CD14-positive monocyte (primary cell): ENCODE measurements around the gene PPM1F. TPM values are rescaled to one million over a fixed set of nuclear protein-coding genes. Genes with fewer than 3 reads are reported as not detected.

Experiments used
- DNase-seq, 3 donors: peaks; one replicate each; pipeline ENCODE4 v3.0.0-alpha.2; 2011 to 2022
- H2AFZ ChIP-seq: 2 replicates; pipeline ENCODE4 v1.6.0; 2012; ENCODE audit warnings: mild to moderate bottlenecking, low read depth, low read length, inconsistent platforms; ENCODE audit not compliant: insufficient read depth, poor library complexity, severe bottlenecking
- H3K27ac ChIP-seq, 2 donors: 1 replicate in 1 of 2; 2 replicates in 1 of 2; pipeline ENCODE4 v1.5.1; 2012 to 2013; ENCODE audit warnings: low read length in 2 of 2, control low read depth in 1 of 2, inconsistent platforms in 1 of 2, low read depth in 1 of 2, mild to moderate bottlenecking in 1 of 2
- H3K27me3 ChIP-seq, 2 donors: one replicate each; pipeline versions ENCODE4 v1.6.0 to v1.6.1; 2011 to 2013; ENCODE audit warnings: low read length in 2 of 2; ENCODE audit not compliant: control insufficient read depth in 2 of 2, insufficient read depth in 2 of 2
- H3K36me3 ChIP-seq, 2 donors: replicated peaks in 1 of 2; 1 replicate in 1 of 2; 2 replicates in 1 of 2; pipeline versions ENCODE4 v1.5.1 to v1.6.1; 2012 to 2013; ENCODE audit warnings: low read length in 2 of 2, control low read depth in 1 of 2, inconsistent platforms in 1 of 2, mild to moderate bottlenecking in 1 of 2; ENCODE audit not compliant: insufficient read depth in 2 of 2, control insufficient read depth in 1 of 2
- H3K4me1 ChIP-seq, 2 donors: 1 replicate in 1 of 2; 2 replicates in 1 of 2; pipeline versions ENCODE4 v1.5.1 to v1.6.1; 2012 to 2013; ENCODE audit warnings: low read length in 2 of 2, control low read depth in 1 of 2, inconsistent platforms in 1 of 2, mild to moderate bottlenecking in 1 of 2, moderate library complexity in 1 of 2; ENCODE audit not compliant: insufficient read depth in 2 of 2, control insufficient read depth in 1 of 2
- H3K4me2 ChIP-seq: replicated peaks from 2 replicates; pipeline ENCODE3; 2012; ENCODE audit warnings: low read length, moderate library complexity, mild to moderate bottlenecking; ENCODE audit not compliant: poor library complexity, severe bottlenecking; ENCODE audit errors: extremely low read depth
- H3K4me3 ChIP-seq, 3 experiments: fragments of 200-600 bp in 1 of 3; sonication (generic) in 1 of 3; replicated peaks in 1 of 3; 1 replicate in 2 of 3; 2 replicates in 1 of 3; pipeline ENCODE4 v1.5.1; 2011 to 2013; ENCODE audit warnings: low read length in 3 of 3, mild to moderate bottlenecking in 3 of 3, control low read depth in 2 of 3, low read depth in 2 of 3, inconsistent platforms in 1 of 3, moderate library complexity in 1 of 3
- H3K79me2 ChIP-seq: 2 replicates; pipeline ENCODE4 v1.6.0; 2012; ENCODE audit warnings: mild to moderate bottlenecking, control low read depth, inconsistent platforms, low read length, moderate library complexity; ENCODE audit not compliant: insufficient read depth
- H3K9ac ChIP-seq: 2 replicates; pipeline ENCODE4 v1.6.0; 2017; ENCODE audit warnings: low read length, mild to moderate bottlenecking; ENCODE audit not compliant: insufficient read depth, poor library complexity, severe bottlenecking
- H3K9me3 ChIP-seq, 2 donors: replicated peaks in 1 of 2; 1 replicate in 1 of 2; 2 replicates in 1 of 2; pipeline versions ENCODE4 v1.5.1 to v1.6.1; 2012 to 2013; ENCODE audit warnings: low read length in 2 of 2, control low read depth in 1 of 2; ENCODE audit not compliant: control insufficient read depth in 1 of 2, insufficient read depth in 1 of 2
- H4K20me1 ChIP-seq: 2 replicates; pipeline ENCODE4 v1.6.0; 2012; ENCODE audit warnings: mild to moderate bottlenecking, low read length, control low read depth, moderate library complexity; ENCODE audit not compliant: insufficient read depth
- H3K27ac Mint-ChIP-seq, 7 donors: one replicate each; pipeline ENCODE4 v1.8.0; 2020; ENCODE audit warnings: mild to moderate bottlenecking in 7 of 7, mixed read lengths in 7 of 7, moderate library complexity in 6 of 7, inconsistent platforms in 2 of 7
- H3K27me3 Mint-ChIP-seq, 3 donors: one replicate each; pipeline ENCODE4 v1.8.0; 2021 to 2022; ENCODE audit warnings: low read depth in 3 of 3, mild to moderate bottlenecking in 3 of 3, mixed read lengths in 3 of 3, moderate library complexity in 3 of 3, inconsistent platforms in 1 of 3
- H3K36me3 Mint-ChIP-seq, 2 donors: one replicate each; pipeline ENCODE4 v1.8.0; 2020; ENCODE audit warnings: mixed read lengths in 2 of 2, inconsistent platforms in 1 of 2, mild to moderate bottlenecking in 1 of 2
- H3K4me1 Mint-ChIP-seq: one replicate; pipeline ENCODE4 v1.8.0; 2020; ENCODE audit warnings: mild to moderate bottlenecking, mixed read lengths
- H3K4me3 Mint-ChIP-seq, 2 donors: one replicate each; pipeline ENCODE4 v1.8.0; 2020; ENCODE audit warnings: mild to moderate bottlenecking in 2 of 2, mixed read lengths in 2 of 2, moderate library complexity in 1 of 2
- H3K9me3 Mint-ChIP-seq, 7 donors: one replicate each; pipeline ENCODE4 v1.8.0; 2020 to 2022; ENCODE audit warnings: mixed read lengths in 7 of 7, mild to moderate bottlenecking in 6 of 7, moderate library complexity in 6 of 7, inconsistent platforms in 2 of 7
- WGBS: methylation state at CpG from one replicate; pipeline ENCODE4 v1.1.5; 2013; ENCODE audit warnings: missing lambda C conversion rate; ENCODE audit not compliant: insufficient coverage; 5-methylcytosine and 5-hydroxymethylcytosine counted together
- intact Hi-C, 2 donors: fragments of 100-400 bp; cut with micrococcal nuclease; formaldehyde crosslinking; loops; one replicate each; pipeline versions ENCODE4 v1.15.0 to v1.15.1; 2023
- polyA plus RNA-seq, 3 donors: library from polyadenylated mRNA; depleted of rRNA in 1 of 3; unstranded in 2 of 3; stranded (reverse) in 1 of 3; fragments of 300-500 nt in 2 of 3; fragments of >200 nt in 1 of 3; fragmentation: Illumina TruSeq in 2 of 3; gene quantifications; 1 replicate in 2 of 3; 2 replicates in 1 of 3; pipeline ENCODE4 v1.2.3, GENCODE V29; 2012 to 2021
- TF ChIP-seq, protein P1 (sequence below): fragments of 200-600 bp; IDR thresholded peaks from one replicate; pipeline ENCODE4 v1.8.0; 2022; ENCODE audit warnings: antibody characterized with exemption, mild to moderate bottlenecking

Gene PPM1F
- polyA plus RNA-seq, 3 donors = 28.8 to 95.0 (median 37.2) TPM

DNA sequence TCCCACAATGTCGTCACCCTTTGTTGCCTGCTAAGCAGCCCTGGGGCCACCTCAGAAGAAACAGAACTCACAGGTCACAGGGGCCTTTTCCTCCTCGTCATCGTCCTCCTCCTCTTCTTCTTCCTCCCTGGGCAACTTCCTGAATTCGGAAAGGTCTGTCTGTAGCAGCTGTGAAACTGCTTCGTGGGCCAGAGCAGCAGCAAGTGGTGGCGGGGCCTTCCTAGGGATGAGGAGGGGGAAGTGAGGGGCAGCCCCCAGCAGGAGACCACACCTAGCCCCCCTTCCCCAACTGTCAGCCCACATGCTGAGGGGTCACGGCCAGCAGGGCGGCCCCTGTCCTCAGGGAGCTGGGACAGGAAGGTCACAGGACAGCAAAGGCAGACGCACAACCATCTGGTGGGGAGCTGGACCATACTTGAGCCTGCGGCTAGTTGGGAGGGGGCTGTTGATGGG, 13.2 kb downstream of the PPM1F start:
- H3K9me3 ChIP-seq = no peaks in the 10 kb centered on the region
- peaks cover 9% of the 10 kb centered on the region for H4K20me1 ChIP-seq
- H3K4me1 Mint-ChIP-seq = peaks cover 95% of the 10 kb centered on the region
- H2AFZ ChIP-seq = no peak overlapping the region
- peaks cover 21 to 42% of the 10 kb centered on the region in 2 donors for H3K36me3 ChIP-seq
- peak overlapping the region; percentile 78 to 90 for H3K4me3 Mint-ChIP-seq
- peaks cover 60% of the 10 kb centered on the region for H3K79me2 ChIP-seq
- peak; percentile 82 to 99 (median 95) for DNase-seq
- H3K27ac Mint-ChIP-seq = peak overlapping the region; percentile 99 to 100 (median 100)
- TF ChIP-seq, protein P1, sequence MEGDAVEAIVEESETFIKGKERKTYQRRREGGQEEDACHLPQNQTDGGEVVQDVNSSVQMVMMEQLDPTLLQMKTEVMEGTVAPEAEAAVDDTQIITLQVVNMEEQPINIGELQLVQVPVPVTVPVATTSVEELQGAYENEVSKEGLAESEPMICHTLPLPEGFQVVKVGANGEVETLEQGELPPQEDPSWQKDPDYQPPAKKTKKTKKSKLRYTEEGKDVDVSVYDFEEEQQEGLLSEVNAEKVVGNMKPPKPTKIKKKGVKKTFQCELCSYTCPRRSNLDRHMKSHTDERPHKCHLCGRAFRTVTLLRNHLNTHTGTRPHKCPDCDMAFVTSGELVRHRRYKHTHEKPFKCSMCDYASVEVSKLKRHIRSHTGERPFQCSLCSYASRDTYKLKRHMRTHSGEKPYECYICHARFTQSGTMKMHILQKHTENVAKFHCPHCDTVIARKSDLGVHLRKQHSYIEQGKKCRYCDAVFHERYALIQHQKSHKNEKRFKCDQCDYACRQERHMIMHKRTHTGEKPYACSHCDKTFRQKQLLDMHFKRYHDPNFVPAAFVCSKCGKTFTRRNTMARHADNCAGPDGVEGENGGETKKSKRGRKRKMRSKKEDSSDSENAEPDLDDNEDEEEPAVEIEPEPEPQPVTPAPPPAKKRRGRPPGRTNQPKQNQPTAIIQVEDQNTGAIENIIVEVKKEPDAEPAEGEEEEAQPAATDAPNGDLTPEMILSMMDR = no peak
- peaks cover 95 to 96% of the 10 kb centered on the region in 2 donors for H3K4me1 ChIP-seq
- peaks cover 0 to 2% (median 0%) of the 10 kb centered on the region in 3 donors for H3K27me3 Mint-ChIP-seq
- peak overlapping the region; percentile 86 for H3K9ac ChIP-seq
- peak overlapping the region; percentile 81 for H3K4me2 ChIP-seq
- peaks cover 39 to 68% of the 10 kb centered on the region in 2 donors for H3K36me3 Mint-ChIP-seq
- WGBS = 9% methylated on average over 4 of the region's 10 CpGs
- intact Hi-C loops = loop anchor here (2.0 to 10.0 kb wide), 5 partner anchors 13 to 285 kb away; partner anchors contain the start of gene PPM1F (in 1 of the 2)
- peak overlapping the region; percentile 96 to 99 for H3K27ac ChIP-seq
- peak overlapping the region in 1 of 3 experiments; percentile 72 for H3K4me3 ChIP-seq
- peaks cover 0 to 2% (median 0%) of the 10 kb centered on the region in 7 donors for H3K9me3 Mint-ChIP-seq
- H3K27me3 ChIP-seq = no peaks in the 10 kb centered on the region

DNA sequence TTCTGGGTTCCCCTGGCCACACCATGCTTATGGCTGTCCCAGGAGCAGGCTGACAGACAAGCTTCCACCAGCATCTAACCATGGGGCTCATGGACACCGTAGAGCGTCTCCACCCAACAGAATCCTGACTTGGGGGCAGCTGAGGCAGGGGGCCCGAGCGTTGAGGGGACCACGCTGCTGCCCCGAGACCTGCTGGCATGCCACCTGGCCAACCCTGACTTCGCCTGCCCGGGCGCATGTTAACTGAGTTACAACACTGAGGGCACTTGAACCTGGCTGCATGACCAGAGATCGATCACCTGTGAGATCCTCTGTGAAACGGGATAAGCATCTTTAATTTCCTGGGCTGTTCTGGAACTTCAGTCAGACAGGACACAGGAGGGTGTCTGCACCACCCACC, 13.7 kb downstream of the PPM1F start:
- Histone ChIP-seq H3K27me3 (no peaks in the 10 kb centered on the region), H3K9me3 (no peaks in the 10 kb centered on the region), H4K20me1 (peaks cover 14% of the 10 kb centered on the region), H3K9ac (peak overlapping the region; percentile 86), H3K79me2 (peaks cover 60% of the 10 kb centered on the region), H3K27ac (peak overlapping the region; percentile 96 to 99), H3K4me3 (peak overlapping the region in 1 of 3 experiments; percentile 72), H3K4me2 (peak overlapping the region; percentile 81), H2AFZ (no peak overlapping the region), H3K36me3 (peaks cover 21 to 42% of the 10 kb centered on the region in 2 donors), H3K4me1 (peaks cover 91% of the 10 kb centered on the region in 2 donors)
- Mint-ChIP-seq H3K36me3 (peaks cover 36 to 68% of the 10 kb centered on the region in 2 donors), H3K27me3 (peaks cover 0 to 2% (median 0%) of the 10 kb centered on the region in 3 donors), H3K9me3 (peaks cover 0 to 2% (median 0%) of the 10 kb centered on the region in 7 donors), H3K27ac (peak overlapping the region; percentile 99 to 100 (median 100)), H3K4me3 (peak overlapping the region; percentile 78 to 90), H3K4me1 (peaks cover 91% of the 10 kb centered on the region)
- intact Hi-C loops = loop anchor here (2.0 to 10.0 kb wide), 5 partner anchors 14 to 284 kb away; partner anchors contain the start of gene PPM1F (in 1 of the 2)
- no peak for DNase-seq
- TF ChIP-seq, protein P1 = no peak
- 74% methylated on average over 11 of the region's 11 CpGs for WGBS
